ENCODE measurements around the gene ZDHHC8.

Gene ZDHHC8

GRCh38 chr22:20099099-20099711, 32.4 kb upstream of the ZDHHC8 start:
- DNase-seq = no peak

DNA sequence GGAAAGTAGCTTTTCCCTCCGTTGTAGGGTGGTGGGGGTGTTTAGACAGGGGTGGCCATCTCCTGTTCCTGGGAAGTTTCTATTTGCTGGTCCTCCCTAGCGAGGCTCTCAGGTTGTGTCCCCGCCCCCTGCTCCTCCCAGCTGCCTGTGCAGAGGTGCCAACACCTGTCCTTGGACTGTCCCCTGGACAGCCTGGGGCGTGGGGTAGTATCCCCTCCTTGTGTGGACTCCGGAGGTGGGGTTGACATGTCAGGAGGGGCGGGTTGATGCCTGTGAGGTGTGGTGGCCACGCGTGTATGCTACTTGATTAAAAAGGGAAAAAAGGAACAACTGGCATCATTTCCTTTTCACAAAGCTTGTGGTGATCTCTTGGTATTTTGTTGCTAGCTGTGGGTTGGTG, 30.0 kb upstream of the ZDHHC8 start:
- DNase-seq = no peak

DNA sequence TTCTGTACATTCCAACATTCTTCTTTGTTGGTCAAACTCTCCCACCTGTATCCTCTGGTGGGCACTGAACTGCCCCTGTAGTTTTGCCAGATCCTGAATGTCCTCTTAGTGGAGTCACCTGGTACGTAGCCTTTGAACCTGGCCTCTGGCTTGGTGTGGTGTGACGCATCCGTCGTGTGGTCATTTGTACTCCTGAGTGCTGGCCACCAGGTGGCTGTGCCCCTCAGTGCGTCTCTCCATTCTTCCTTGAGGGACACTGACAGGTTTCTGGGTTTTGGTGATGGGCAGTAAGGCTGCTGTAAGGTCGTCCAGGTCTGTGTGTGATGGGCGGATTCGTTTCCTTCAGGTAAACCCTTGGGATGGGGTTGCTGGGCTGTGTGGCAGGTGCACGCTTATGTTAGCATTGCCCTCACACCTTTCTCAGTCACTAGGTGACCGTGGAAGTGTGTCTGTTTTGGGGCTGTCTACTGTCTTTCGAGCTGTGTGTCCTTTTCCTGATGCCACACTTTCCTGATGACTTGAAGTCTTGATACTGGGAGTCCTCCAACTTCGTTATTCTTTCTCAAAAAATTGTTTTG, 29.3 kb upstream of the ZDHHC8 start:
- no peak for DNase-seq

DNA sequence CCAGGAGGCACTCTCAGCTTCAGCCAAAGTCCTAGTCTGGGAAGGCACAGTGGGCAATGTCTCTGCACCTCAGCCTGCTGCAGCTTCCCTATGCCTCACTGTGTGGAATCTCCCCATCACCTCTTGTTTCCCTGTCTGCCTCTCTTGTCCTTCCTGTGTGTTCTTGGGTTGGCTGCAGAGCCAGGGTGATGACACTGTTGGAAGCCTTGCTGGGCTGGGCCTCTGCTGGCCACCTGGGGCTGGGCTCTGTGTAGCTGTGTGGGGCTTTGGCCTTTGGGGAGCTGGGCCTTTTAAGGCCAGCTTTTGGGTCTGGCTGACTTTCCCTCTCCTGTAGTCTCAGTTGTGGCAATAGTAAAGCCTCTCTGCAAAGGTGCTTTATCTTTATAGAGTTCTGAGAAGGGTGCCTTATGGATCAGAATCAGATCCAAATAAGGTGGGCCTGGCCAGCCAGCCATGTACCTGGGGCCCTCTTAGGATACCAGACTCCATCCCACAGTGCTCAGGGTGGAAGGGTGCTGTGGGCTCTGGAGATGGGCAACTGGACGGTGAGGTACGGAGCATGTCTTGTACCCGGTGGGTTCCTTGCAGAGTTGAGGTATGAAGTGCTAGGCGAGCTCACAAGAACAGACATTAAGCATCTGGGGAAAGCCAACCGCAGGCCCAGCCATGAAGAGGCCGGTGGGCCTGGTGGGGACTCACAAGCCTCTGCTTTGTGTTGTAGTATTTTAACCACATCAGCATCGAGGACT, 26.0 kb upstream of the ZDHHC8 start:
- no peak for DNase-seq

DNA sequence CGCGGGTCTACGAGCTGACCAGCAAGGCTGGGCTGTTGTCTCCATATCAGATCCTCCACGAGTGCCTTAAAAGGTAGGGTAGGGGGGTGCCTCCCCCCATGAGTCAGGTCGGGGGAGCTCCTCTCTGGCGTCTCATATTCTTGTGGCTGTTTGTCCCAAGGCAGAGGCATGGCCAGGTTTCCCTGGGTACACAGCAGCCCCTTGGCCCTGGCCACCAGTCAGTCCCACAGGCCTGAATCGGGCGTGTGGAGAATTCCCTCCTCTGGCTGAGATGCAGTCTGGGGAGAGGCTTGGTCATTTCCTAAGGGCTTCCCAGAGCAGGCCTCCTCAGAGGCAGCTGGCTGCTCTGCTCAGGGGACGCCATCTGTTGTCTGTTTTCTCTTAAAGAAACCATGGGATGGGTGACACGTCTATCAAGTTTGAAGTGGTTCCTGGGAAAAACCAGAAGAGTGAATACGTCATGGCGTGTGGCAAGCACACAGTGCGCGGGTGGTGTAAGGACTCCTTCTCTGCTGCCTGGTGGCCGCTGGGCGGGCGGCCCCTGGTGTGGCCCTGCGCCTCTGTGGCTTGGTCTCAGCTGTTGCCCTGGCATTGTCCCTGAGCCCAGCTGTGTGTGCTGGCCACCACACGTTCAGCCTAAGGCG, 25.3 kb upstream of the ZDHHC8 start:
- no peak for DNase-seq

DNA sequence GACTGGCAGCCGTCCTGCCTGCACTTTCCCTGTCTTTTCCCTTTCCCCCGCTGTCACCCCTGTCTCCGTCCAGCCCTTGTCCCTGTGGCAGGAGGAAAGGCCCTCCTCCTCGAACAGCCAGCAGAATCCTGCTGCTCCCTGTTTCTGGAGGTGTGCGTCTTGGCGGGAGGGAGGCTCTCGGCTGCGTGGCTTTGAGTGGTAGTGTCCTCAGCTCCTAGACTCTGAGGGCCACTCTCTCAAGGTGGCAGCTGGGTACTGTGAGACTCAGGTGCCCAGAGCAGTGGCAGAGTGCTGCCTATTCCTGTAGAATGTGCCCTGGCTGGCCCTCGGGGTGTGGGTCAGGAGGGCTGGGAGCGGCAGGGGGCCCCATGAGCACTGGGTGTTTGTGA, 24.8 kb upstream of the ZDHHC8 start:
- DNase-seq = no peak

DNA sequence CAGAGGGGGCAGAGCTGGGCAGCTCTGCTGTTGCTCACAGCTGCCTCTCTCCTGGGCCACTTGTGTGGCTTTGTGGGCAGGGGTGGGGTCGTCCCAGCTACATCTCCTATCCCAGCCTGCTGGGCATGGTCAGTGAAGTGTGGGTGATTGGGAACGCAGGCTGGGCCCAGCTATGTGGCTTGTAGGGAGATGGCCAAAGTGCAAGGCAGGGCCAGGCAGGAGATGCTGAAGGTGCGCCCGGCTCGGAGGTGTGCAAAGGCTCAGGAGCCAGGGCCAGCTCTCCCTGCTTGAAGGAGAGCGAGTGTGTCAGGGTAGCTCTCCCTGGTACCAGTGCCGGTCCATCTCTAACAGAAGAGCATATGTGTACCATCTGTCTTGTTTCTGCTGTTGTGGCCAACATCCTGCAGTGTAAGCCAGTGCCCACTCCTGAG, 24.1 kb upstream of the ZDHHC8 start:
- DNase-seq = no peak

DNA sequence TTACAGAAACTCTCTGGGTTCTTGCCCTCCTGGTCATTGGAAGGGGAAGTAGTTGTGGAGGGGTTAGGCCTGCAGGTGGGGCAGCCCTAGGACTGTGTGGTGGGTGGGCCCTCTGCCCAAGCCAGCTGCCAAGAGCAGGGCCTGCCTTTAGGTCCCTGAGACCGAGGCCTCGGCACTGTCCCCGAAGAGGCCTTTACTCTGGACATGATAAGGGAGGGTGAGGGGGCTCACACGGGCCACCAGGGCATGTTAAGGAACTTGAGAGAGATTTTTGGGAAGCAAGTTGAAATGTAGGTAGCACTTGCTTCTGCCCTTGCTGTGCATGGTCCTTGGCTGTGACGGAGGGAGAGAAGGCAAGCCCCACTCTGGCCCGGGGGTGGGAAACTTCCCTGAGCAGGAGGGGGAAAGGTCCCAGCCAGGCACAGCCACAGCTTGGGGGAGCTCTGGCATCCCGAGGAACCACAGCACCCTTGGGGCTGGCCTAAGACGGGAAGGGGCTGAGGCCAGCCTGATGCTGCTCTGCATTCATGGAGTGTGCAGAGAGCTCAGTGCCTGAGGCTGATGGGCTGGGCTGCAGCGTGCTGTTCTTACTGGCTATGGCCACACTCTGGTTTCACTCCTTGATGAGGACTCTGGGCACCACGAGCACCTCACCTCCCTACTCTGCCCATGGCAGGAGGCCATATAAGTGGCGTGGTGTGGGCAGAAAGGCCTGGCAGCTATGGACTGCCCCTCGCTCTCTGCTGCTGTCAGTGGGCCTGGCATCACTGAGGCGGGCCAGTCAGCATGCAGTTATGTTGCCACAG, 23.4 kb upstream of the ZDHHC8 start:
- no peak for DNase-seq

GRCh38 chr22:20108757-20109230, 22.8 kb upstream of the ZDHHC8 start:
- DNase-seq = no peak

- DNase-seq = no peak
Measured at GRCh38 chr22:20109411-20110358, 21.9 kb upstream of the ZDHHC8 start.

GRCh38 chr22:20110359-20110985, 21.1 kb upstream of the ZDHHC8 start:
- DNase-seq = no peak

GRCh38 chr22:20111045-20111688, 20.4 kb upstream of the ZDHHC8 start:
- peak; percentile 17 for DNase-seq

DNA sequence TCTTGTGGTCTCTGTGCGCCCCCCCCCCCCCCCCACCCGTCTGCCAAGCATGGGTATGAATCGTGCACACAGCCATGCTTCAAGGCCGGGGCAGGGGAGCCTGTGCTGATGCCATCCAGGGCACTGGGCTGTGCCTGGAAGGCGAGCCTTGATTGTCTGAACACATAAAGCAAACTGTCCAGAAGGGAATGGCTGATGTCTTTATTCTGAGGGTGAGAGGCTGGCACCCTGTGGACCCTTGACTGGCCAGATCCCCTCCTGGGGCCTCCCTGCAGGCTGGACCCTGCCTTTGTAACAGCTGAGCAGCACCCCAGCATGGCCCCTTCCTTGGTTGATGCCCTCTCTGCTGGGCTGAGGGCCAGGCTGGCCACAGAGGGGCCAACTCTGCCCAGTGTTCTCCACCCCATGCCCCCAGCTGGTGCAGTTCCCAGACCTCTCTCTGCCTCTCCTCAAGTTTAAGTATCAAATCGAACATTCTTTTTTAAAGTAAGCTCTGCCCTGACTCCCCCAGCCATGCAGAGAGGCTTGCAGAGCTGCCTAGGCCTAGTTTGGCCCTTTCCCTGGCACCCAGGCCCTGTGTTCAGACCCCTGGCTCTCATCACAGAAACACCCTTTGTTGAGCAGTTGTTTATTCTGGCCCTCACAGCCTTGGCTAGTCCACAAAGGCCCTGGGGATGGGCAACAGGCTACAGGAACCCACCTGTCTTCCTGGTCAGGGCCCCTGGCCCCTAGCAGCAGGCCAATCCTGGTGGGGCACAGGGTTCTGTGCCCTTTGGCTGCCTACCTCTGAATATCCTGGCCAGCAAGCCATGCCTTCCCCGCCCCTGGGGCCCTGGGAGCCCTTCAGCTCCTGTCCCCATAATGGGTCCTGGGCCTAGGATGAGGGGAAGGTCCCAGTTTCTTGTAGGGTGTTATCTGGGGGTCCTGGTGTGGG, 19.6 kb upstream of the ZDHHC8 start:
- DNase-seq = no peak

- no peak for DNase-seq
Measured at GRCh38 chr22:20112623-20113511, 18.7 kb upstream of the ZDHHC8 start.

DNA sequence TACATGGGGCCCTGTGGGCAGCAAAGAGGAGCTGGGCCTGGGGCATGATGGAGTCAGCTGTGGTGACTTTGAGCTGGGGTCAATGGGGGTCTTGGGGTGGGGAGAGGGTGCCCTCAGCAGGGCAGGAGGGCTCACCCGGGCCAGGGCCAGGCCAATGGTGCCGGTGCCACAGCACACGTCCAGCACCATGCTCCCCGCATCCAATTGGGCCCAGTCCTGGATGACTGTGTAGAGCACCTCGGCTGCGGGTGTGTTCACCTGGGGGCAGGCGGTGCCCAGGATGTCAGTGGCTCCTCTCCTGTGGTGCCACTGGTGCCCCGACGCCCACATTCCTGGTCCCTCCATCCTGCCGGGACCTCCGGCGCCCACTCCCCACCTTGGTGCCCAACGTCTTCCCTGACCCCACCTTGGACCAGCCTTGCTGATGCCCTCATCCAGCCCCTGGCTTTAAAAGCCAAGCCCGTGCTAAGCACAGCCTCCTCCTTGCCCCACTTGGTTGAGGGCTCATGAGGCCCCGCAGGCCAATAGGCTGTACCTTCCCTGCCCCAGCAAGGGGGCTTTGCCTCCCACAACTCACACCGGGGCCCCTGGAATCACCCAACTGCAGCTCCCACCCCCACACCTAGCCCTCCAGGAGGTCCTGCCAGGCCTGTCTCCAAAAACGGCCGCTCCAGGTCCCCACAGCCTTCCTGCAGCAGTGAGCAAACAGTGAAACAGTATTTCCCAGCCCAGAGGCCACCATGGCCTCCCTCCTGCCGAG, 17.9 kb upstream of the ZDHHC8 start:
- no peak for DNase-seq

DNA sequence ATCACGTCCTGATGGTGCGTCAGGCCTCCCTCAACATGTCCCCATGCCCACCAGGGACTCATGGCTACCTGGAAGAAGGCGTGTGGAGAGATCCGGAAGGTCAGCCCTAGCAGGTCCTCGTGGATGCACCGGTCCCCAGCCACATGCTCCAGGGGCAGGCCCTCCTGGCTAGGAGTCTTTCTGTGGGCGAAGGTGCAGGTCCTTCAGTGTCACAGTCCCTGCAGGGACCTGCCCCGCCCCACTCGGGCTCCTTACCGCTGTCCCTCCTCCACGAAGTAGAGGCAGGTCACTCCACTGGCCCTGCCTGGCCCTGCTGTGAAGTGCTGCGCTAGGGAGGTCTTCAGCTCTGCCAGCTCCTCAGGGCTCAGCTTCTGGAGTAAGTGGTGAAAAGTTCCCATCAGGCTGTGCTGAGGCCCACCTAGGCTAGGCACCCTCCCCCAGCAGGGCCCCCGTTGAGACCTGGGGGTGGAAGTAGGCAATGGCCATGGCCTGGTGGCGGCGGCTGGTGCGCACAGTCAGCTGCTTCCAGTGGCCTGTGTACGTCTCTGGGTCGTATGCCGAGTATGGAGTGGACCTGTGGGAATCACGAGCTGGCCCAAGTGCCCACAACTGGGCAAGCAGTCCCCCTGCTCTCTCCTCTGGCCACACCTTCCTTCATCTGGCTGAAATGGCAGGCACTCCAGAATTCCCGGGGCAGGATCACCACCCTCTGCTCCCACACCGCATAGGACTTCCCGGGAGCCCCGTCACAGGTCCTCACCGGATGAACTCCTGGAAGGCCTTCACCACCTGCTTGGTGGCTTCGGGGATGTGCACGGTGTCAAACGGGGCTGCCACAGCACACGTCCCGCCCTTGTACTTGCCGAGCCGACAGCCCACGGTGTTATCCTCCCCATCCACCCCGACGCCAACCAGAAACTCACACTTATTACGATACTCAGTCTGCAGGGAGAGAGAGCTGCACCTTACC, 16.8 kb upstream of the ZDHHC8 start:
- no peak for DNase-seq
